IPS-NIHi7 (cell line): ENCODE data around the gene NFIA.
A peak's percentile ranks its signal among the peaks of the same experiment; 100 is the strongest.

ENCODE experiments used
- DNase-seq: peaks from one replicate; pipeline ENCODE4 v3.0.0; 2012; ENCODE audit warnings: mixed read lengths; ENCODE audit errors: extremely low spot score

Gene NFIA

GRCh38 chr1:61432616-61433388 lies 350.4 kb downstream of the NFIA start:
- DNase-seq = no peak

- DNase-seq = no peak
Observed at GRCh38 chr1:61433646-61434045, 351.3 kb downstream of the NFIA start.

DNA sequence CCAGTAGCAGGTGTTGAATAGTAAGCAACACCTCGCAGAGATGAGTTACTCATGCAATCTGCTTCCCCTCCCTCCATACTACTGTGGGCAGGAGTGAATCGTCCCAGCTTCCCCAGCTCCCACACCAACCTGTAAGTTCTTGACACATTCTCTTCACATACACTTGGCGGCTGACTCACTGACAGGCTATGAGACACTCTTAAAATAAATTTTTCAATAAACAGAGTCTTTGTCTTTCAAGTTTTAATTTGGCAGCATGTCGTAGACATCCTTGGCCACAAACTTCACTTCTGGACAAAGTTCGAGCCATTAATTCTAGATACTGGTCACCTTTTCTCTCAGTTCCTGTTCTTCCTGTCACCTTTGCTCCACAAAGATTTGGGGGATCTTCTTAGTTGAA lies 351.9 kb downstream of the NFIA start:
- DNase-seq = no peak

GRCh38 chr1:61435226-61435625 lies 352.9 kb downstream of the NFIA start:
- no peak for DNase-seq

- peak; percentile 27 for DNase-seq
Observed at GRCh38 chr1:61436016-61436415, 353.7 kb downstream of the NFIA start.

GRCh38 chr1:61436491-61437120 lies 354.2 kb downstream of the NFIA start:
- DNase-seq = peak; percentile 40

DNA sequence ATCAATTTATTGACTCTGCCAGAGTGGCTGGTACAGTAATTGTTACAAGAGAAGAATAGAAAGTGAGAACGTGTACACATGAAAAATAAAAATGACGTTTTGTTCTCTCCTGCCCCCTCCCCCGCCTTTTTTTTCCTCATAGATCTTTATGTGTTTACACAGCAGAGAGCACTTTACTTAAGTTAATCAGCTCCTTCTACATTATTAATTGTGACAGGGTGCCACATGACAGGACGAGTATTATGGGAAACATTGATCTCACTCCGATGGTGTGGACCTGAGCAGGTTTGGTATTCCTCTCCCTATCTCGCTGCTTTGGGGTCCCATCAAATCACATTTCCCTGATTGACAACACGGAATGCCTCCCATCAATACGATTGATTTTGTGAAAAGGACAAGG lies 356.9 kb downstream of the NFIA start:
- no peak for DNase-seq

GRCh38 chr1:61441723-61442262 lies 359.4 kb downstream of the NFIA start:
- no peak for DNase-seq

GRCh38 chr1:61442544-61442943 lies 360.2 kb downstream of the NFIA start:
- no peak for DNase-seq

DNA sequence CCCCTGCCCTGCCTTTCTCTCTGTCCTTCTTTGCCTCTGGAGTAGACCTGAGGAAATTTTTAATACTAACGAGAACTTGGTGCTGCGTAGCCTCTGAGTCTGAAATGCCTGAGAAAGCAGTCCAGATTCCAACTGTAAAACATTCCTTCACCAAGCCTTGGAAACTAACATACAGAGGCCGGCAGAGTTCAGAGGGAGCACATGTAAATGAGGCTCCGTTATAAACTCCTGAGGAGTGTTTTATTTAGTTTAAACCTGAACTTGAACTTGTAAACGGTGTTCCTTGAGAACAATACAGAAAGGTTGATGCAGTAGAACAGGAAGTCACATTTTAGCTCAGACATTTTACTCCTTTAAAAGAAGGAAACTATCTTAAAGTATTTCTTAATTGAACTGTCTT lies 361.9 kb downstream of the NFIA start:
- no peak for DNase-seq

GRCh38 chr1:61445269-61445825 lies 363.0 kb downstream of the NFIA start:
- DNase-seq = no peak

- no peak for DNase-seq
Observed at GRCh38 chr1:61446531-61446991, 364.2 kb downstream of the NFIA start.

DNA sequence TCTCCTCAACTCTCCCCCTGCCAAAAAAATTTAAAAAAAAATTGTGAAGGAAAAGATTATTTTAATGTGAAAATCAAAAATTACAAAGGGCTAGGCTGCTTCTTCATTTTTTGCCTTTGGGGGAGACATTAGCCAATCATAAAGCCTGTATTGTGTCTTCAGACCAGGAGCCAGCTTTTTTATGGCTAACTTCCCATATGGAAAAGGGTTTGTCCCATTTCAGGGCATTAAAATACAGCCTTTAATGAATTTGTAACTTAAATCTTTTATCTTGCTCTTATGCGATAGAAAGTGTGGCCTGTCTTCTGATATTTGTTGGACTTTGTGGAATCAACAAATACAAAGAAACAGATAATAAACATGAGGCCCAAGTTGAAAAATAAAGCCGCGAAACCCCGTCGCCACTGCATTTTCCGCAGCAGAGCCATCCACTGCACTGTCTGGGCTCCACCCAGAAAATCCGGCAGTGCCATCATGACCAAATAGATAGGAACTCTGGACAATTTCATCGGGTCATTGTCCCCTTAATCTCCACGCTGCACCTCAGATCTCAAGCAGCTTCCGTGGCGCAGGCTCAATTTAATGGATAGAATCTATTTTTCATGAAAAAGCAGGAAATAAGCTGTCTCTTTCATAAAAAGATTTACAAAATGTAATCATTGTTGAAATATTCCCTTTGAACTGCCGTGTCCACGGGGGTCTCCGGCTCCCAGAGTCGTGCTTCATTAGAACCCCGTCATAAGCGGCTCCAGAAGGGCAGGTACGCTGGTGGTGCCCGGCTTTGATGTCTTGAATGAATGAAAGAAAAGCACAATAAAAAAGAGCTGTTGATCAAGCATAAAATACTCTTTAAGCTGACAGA lies 365.0 kb downstream of the NFIA start:
- DNase-seq = no peak

DNA sequence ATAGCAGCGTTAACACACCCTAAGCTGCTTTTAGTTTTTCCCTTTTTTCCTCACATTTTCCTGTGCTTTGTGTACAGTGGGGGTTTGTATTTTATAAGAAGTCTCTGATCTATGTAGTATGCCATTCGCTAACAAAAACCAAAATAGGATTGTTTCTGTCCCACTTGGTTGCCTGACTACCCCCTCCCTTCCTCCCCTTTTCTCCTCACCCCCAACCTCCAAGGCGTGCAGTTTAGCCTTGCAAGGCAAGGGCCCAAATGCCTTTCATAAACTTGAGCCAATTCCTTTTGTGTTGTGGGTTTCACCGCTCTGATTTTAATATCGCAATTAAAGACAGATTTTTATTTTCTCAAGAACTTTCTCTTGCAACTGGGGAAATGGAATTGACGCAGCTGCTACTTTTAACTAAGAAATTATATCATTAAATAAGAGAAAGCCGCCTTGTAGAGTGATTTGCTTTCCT lies 365.6 kb downstream of the NFIA start:
- no peak for DNase-seq

- DNase-seq = no peak
Observed at GRCh38 chr1:61448914-61449313, 366.6 kb downstream of the NFIA start.

GRCh38 chr1:61449410-61449809 lies 367.0 kb downstream of the NFIA start:
- no peak for DNase-seq

DNA sequence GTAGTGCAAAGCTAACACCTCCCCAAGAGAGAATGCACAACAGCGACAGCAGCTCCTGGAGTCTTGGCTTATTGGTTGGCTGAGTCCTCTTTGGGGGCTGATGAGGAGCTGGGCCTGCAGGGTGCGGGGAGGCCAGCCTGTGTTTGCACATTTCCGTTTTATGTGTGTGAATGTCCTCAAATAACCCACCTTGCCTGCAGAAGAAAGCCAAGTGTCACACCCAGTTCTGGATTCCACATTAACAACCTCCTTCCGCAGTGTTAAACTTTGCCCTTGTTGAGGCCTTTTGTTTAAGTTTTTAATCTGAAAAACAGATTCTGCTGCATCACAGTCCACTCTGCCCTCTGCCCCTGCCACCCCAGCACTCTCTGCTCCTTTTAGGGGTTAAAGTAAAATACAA lies 368.1 kb downstream of the NFIA start:
- no peak for DNase-seq

- DNase-seq = no peak
Observed at GRCh38 chr1:61450872-61451571, 368.7 kb downstream of the NFIA start.

GRCh38 chr1:61451572-61451968 lies 369.2 kb downstream of the NFIA start:
- no peak for DNase-seq

- no peak for DNase-seq
Observed at GRCh38 chr1:61452176-61453035, 370.0 kb downstream of the NFIA start.
